HG03095 (cell line): ENCODE measurements around the gene DOCK10.

ENCODE experiments used
- ATAC-seq: cut with Tn5 transposase; IDR thresholded peaks from one replicate; pipeline ENCODE4 v1.9.1; 2021; ENCODE audit warnings: moderate library complexity; ENCODE audit not compliant: unreplicated experiment

DOCK10 gene

GRCh38 chr2:224982910-224983711, 59.2 kb downstream of the DOCK10 start:
- no peak for ATAC-seq

GRCh38 chr2:224982226-224982625, 60.0 kb downstream of the DOCK10 start:
- no peak for ATAC-seq

GRCh38 chr2:224976629-224977525, 65.4 kb downstream of the DOCK10 start:
- no peak for ATAC-seq

- no peak for ATAC-seq
These were observed 66.5 kb downstream of the DOCK10 start for GRCh38 chr2:224975761-224976160.

- no peak for ATAC-seq
These were observed 68.9 kb downstream of the DOCK10 start for GRCh38 chr2:224973112-224974016.

- peak; percentile 39 for ATAC-seq
These were observed 71.1 kb downstream of the DOCK10 start for GRCh38 chr2:224971214-224971613.

GRCh38 chr2:224970311-224970710, 72.0 kb downstream of the DOCK10 start:
- peak; percentile 37 for ATAC-seq

GRCh38 chr2:224969633-224970260, 72.5 kb downstream of the DOCK10 start:
- peak; percentile 53 for ATAC-seq

- no peak for ATAC-seq
These were observed 73.2 kb downstream of the DOCK10 start for GRCh38 chr2:224969095-224969494.

DNA sequence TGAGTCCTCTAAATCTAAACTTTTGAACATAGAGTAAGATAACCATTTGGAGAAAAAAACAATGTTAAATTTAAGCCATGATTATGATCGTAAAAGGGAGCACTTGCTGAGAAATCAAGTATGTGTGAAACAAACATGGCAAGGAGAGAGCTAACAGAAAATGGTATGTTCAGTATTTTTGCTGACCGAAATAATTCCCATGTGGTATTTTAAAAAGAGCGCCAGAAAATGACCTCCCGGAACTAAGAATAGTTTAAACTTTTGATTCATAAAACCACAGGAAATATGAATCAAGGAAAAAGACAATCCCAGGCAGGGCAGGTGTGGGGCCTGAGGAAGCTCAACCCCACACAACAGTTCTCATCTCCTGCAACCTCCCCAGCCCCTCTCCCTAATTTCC, 74.2 kb downstream of the DOCK10 start:
- ATAC-seq, result no peak

DNA sequence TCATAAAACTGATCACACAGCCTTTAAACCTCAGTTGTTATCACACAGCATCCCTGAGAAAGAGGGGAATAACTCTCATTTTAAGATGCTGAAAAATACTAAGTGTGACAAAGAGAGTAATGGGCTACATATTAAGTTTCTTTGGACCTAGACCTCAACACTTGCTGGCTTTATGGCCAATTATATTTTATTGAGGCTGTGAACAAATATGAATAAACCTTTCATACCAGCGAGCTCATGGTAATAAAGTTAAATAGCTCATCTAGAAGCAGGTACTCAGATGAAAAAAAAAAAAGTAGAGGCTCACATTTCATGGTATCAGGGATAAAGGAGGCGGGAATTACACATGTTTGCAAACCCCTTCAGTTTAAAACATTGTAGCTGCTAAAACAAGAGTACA, 75.7 kb downstream of the DOCK10 start:
- no peak for ATAC-seq

GRCh38 chr2:224959556-224959955, 82.7 kb downstream of the DOCK10 start:
- no peak for ATAC-seq

- no peak for ATAC-seq
These were observed 83.4 kb downstream of the DOCK10 start for GRCh38 chr2:224958873-224959272.

DNA sequence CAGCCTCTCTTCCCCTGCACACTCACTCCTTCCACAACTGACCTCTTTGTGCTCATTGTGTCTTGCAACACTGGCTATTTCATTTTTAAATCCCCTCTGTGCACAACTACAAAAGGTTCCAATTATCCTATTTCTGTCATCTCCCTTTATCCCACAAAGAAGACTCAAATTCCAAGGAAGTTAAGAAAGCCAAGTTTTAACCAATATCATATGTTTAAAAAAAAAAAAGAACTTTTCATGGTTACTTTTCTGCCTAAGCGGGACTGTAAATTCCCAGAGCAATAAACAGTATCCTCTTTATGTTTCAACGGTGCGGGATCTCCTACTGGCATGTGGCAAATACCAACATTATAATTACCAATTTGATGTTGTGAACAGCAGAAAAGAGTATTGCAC, 83.8 kb downstream of the DOCK10 start:
- ATAC-seq, result no peak

- ATAC-seq, result peak; percentile 87
These were observed 84.5 kb downstream of the DOCK10 start for GRCh38 chr2:224957540-224958461.

- ATAC-seq, result no peak
These were observed 85.6 kb downstream of the DOCK10 start for GRCh38 chr2:224956706-224957105.

GRCh38 chr2:224954980-224955379, 87.3 kb downstream of the DOCK10 start:
- no peak for ATAC-seq

DNA sequence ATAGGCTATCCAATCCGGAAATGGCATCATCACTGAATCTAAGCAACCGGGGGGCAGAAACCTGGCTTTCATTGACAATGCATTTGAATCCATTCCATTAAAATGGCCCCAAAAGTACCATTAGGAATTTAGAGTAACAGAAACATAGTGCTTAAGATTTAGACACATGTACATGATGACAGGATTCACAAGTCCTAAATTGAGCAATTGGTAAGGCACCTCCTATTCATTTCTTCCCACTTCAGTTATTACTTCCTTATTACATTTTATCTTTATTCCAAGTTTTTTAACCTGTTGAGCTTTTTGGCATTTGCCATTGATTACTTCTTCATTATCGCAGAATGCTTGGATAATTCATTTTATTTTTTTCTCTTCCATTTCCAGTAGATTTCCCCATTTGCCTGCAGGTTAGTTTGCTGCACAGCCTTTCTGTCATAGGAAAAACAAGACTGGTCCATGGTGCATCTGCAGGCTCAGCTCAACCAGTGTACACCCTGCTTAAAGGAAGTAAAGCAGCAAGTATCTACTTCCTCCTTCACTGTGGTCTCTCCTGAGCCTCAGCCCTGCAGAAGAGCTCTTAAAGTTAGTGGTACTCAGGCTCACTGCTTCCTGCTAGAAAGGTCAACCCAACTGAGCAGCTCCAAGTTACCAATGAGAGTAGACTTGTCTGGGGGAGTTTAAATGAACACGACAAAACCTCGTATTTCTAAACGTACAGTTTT, 89.2 kb downstream of the DOCK10 start:
- ATAC-seq, result peak; percentile 63
